ENCODE results near the gene TMEM51. TPM values are rescaled to one million over a fixed set of nuclear protein-coding genes. Genes with fewer than 3 reads are reported as not detected.

The TMEM51 gene
- total RNA-seq, 1 donor: 0.72 TPM

DNA sequence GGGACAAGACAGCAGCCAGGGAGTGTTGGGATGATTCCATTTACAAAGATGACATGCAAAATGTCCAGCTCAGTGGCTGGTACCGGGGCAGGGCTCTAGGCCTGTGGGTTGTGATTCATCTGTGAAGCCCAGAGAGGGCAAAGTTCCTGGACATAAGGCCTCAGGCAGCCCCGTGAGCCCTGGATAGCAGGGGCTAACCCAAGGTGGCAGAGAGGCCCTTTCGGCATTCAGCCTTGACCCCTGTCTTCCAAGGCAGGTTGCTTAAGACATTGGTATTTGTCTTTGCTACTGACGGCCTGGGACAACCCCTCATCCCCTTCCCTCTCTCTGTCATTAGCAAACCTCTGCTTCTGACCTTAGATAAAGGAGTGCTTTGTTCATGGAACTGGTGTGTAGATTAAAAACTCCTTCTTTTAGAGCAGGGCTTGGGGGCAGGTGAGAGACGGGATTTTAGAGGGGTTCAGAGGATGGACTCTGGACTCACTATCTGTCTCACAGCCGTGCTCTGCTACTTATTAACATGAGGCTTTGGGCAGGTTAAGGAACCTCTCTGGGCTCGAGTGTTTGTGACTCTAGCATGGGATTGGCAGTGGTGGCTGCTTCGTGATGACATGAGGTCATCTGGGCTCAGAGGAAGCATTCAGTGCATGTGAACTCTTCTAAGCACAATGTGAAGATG lies 36.3 kb downstream of the TMEM51 start:
- H3K4me3 ChIP-seq (ENCODE audit: insufficient read depth, low read length): no peak overlapping the region
- no peak overlapping the region for H3K4me2 ChIP-seq (ENCODE audit: insufficient read depth, low read length)
- no peaks in the 10 kb centered on the region for H3K9me3 ChIP-seq (ENCODE audit: low read depth, low read length)
- no peaks in the 10 kb centered on the region for H3K79me2 ChIP-seq (ENCODE audit: insufficient read depth, low read length)
- peaks cover 4% of the 10 kb centered on the region for H4K20me1 ChIP-seq (ENCODE audit: insufficient read depth, low read length)
- no peak overlapping the region for H3K27ac ChIP-seq (ENCODE audit: low read depth, low read length)
- H2AFZ ChIP-seq (ENCODE audit: low read length): peak overlapping the region; percentile 56
- no peak for TF ChIP-seq CTCF (IDR thresholded peaks at IDR 0.05; ENCODE audit: extremely low read depth, low read depth, low read length)
- H3K36me3 ChIP-seq (ENCODE audit: insufficient read depth, low read length): no peaks in the 10 kb centered on the region
- H3K4me1 ChIP-seq (ENCODE audit: insufficient read depth, low read length): peaks cover 4% of the 10 kb centered on the region
- H3K27me3 ChIP-seq (ENCODE audit: insufficient read depth, low read length): no peaks in the 10 kb centered on the region
- peak; percentile 87 for DNase-seq (ENCODE audit: insufficient read length, low spot score, missing footprints)

GRCh38 chr1:15191267-15191666 lies 37.7 kb downstream of the TMEM51 start:
- TF ChIP-seq CTCF (IDR thresholded peaks at IDR 0.05; ENCODE audit: extremely low read depth, low read depth, low read length): no peak
- H3K36me3 ChIP-seq (ENCODE audit: insufficient read depth, low read length): no peaks in the 10 kb centered on the region
- H3K27ac ChIP-seq (ENCODE audit: low read depth, low read length): no peak overlapping the region
- H3K79me2 ChIP-seq (ENCODE audit: insufficient read depth, low read length): no peaks in the 10 kb centered on the region
- no peak overlapping the region for H2AFZ ChIP-seq (ENCODE audit: low read length)
- H3K27me3 ChIP-seq (ENCODE audit: insufficient read depth, low read length): no peaks in the 10 kb centered on the region
- H3K4me3 ChIP-seq (ENCODE audit: insufficient read depth, low read length): no peak overlapping the region
- H3K4me2 ChIP-seq (ENCODE audit: insufficient read depth, low read length): no peak overlapping the region
- peaks cover 4% of the 10 kb centered on the region for H4K20me1 ChIP-seq (ENCODE audit: insufficient read depth, low read length)
- peak; percentile 83 for DNase-seq (ENCODE audit: insufficient read length, low spot score, missing footprints)
- H3K9me3 ChIP-seq (ENCODE audit: low read depth, low read length): no peaks in the 10 kb centered on the region
- peaks cover 4% of the 10 kb centered on the region for H3K4me1 ChIP-seq (ENCODE audit: insufficient read depth, low read length)

- no peak for DNase-seq (ENCODE audit: insufficient read length, low spot score, missing footprints)
- TF ChIP-seq CTCF (IDR thresholded peaks at IDR 0.05; ENCODE audit: extremely low read depth, low read depth, low read length): no peak
- peaks cover 4% of the 10 kb centered on the region for H3K4me1 ChIP-seq (ENCODE audit: insufficient read depth, low read length)
- no peaks in the 10 kb centered on the region for H3K79me2 ChIP-seq (ENCODE audit: insufficient read depth, low read length)
- no peak overlapping the region for H3K4me2 ChIP-seq (ENCODE audit: insufficient read depth, low read length)
- H3K27ac ChIP-seq (ENCODE audit: low read depth, low read length): no peak overlapping the region
- H3K27me3 ChIP-seq (ENCODE audit: insufficient read depth, low read length): no peaks in the 10 kb centered on the region
- H4K20me1 ChIP-seq (ENCODE audit: insufficient read depth, low read length): peaks cover 4% of the 10 kb centered on the region
- no peaks in the 10 kb centered on the region for H3K9me3 ChIP-seq (ENCODE audit: low read depth, low read length)
- no peak overlapping the region for H3K4me3 ChIP-seq (ENCODE audit: insufficient read depth, low read length)
- H3K36me3 ChIP-seq (ENCODE audit: insufficient read depth, low read length): no peaks in the 10 kb centered on the region
- H2AFZ ChIP-seq (ENCODE audit: low read length): no peak overlapping the region
Observed at GRCh38 chr1:15191770-15192169, 38.2 kb downstream of the TMEM51 start.

- Histone ChIP-seq H3K4me2 (ENCODE audit: insufficient read depth, low read length) (no peak overlapping the region), H4K20me1 (ENCODE audit: insufficient read depth, low read length) (peaks cover 3% of the 10 kb centered on the region), H3K27ac (ENCODE audit: low read depth, low read length) (no peak overlapping the region), H3K4me1 (ENCODE audit: insufficient read depth, low read length) (peaks cover 4% of the 10 kb centered on the region), H3K9me3 (ENCODE audit: low read depth, low read length) (no peaks in the 10 kb centered on the region), H3K27me3 (ENCODE audit: insufficient read depth, low read length) (no peaks in the 10 kb centered on the region), H3K4me3 (ENCODE audit: insufficient read depth, low read length) (no peak overlapping the region), H3K36me3 (ENCODE audit: insufficient read depth, low read length) (no peaks in the 10 kb centered on the region), H2AFZ (ENCODE audit: low read length) (no peak overlapping the region), H3K79me2 (ENCODE audit: insufficient read depth, low read length) (no peaks in the 10 kb centered on the region)
- DNase-seq (ENCODE audit: insufficient read length, low spot score, missing footprints): no peak
- no peak for TF ChIP-seq CTCF (IDR thresholded peaks at IDR 0.05; ENCODE audit: extremely low read depth, low read depth, low read length)
Observed at GRCh38 chr1:15192916-15193550, 39.5 kb downstream of the TMEM51 start.
